OCI-LY1 (cell line): ENCODE data around the gene FAM240A.

Source experiments
- H2AFZ ChIP-seq: fragments of 200-600 bp; sonication (generic), shearing (Covaris generic); 2 replicates; pipeline ENCODE4 v1.6.0; 2014; ENCODE audit warnings: antibody characterized with exemption, mild to moderate bottlenecking, low read length
- H3F3A ChIP-seq: fragments of 200-600 bp; sonication (generic), shearing (Covaris generic); 2 replicates; pipeline ENCODE4 v1.6.0; 2014; ENCODE audit warnings: mild to moderate bottlenecking, antibody characterized with exemption, low read length, moderate library complexity; ENCODE audit not compliant: insufficient read depth
- H3K27ac ChIP-seq: fragments of 200-600 bp; sonication (generic); 2 replicates; pipeline ENCODE4 v1.5.1; 2014; ENCODE audit warnings: low read length, mixed run types, mild to moderate bottlenecking, low read depth; ENCODE audit not compliant: poor library complexity, severe bottlenecking
- H3K27me3 ChIP-seq: fragments of 200-600 bp; sonication (generic); 2 replicates; pipeline ENCODE4 v1.6.0; 2014; ENCODE audit warnings: antibody characterized with exemption, mild to moderate bottlenecking, low read length, moderate library complexity; ENCODE audit not compliant: insufficient read depth
- H3K36me3 ChIP-seq: fragments of 200-600 bp; sonication (generic); 2 replicates; pipeline ENCODE4 v1.6.1; 2014; ENCODE audit warnings: mild to moderate bottlenecking, antibody characterized with exemption, low read length, moderate library complexity, mixed read lengths; ENCODE audit not compliant: insufficient read depth
- H3K4me1 ChIP-seq: fragments of 200-600 bp; sonication (generic); 2 replicates; pipeline ENCODE4 v1.5.1; 2014; ENCODE audit warnings: mild to moderate bottlenecking, low read length, moderate library complexity; ENCODE audit not compliant: insufficient read depth, severe bottlenecking
- H3K4me2 ChIP-seq: fragments of 200-600 bp; sonication (generic), shearing (Covaris generic); 2 replicates; pipeline ENCODE4 v1.6.1; 2014; ENCODE audit warnings: low read length
- H3K4me3 ChIP-seq: fragments of 200-600 bp; sonication (generic); 2 replicates; pipeline ENCODE4 v1.5.1; 2014; ENCODE audit warnings: low read length, low read depth, mild to moderate bottlenecking, mixed read lengths; ENCODE audit not compliant: poor library complexity, severe bottlenecking
- H3K79me2 ChIP-seq: fragments of 200-600 bp; shearing (Covaris generic); 2 replicates; pipeline ENCODE4 v1.6.1; 2016; ENCODE audit warnings: mixed run types, low read length, mixed read lengths; ENCODE audit not compliant: insufficient read depth
- H3K9ac ChIP-seq: fragments of 200-600 bp; sonication (generic), shearing (Covaris generic); 2 replicates; pipeline ENCODE4 v1.6.1; 2014; ENCODE audit warnings: mild to moderate bottlenecking, low read length, mixed read lengths
- H3K9me2 ChIP-seq: fragments of 200-600 bp; sonication (generic), shearing (Covaris generic); 2 replicates; pipeline ENCODE4 v1.6.1; 2014; ENCODE audit warnings: low read depth, mild to moderate bottlenecking, low read length, mixed read lengths
- H3K9me3 ChIP-seq: fragments of 200-600 bp; shearing (Covaris generic); 2 replicates; pipeline ENCODE4 v1.6.1; 2014; ENCODE audit warnings: low read length, mixed read lengths
- H4K20me1 ChIP-seq: fragments of 200-600 bp; sonication (generic), shearing (Covaris generic); 2 replicates; pipeline ENCODE4 v1.6.0; 2016; ENCODE audit warnings: mild to moderate bottlenecking, low read length; ENCODE audit not compliant: insufficient read depth
- EZH2 ChIP-seq: fragments of 200-600 bp; sonication (generic), shearing (Covaris generic); IDR thresholded peaks from 2 replicates; pipeline ENCODE4 v1.8.0; 2017; ENCODE audit warnings: borderline replicate concordance, mixed run types, mild to moderate bottlenecking, antibody characterized with exemption, low read length, moderate library complexity, mixed read lengths
- TF ChIP-seq, protein P1 (sequence below): fragments of 200-600 bp; sonication (generic), shearing (Covaris generic); IDR thresholded peaks from 2 replicates; pipeline ENCODE4 v1.5.1; 2017; ENCODE audit warnings: mild to moderate bottlenecking, antibody characterized with exemption, low read length, moderate library complexity, mixed read lengths

FAM240A gene

DNA sequence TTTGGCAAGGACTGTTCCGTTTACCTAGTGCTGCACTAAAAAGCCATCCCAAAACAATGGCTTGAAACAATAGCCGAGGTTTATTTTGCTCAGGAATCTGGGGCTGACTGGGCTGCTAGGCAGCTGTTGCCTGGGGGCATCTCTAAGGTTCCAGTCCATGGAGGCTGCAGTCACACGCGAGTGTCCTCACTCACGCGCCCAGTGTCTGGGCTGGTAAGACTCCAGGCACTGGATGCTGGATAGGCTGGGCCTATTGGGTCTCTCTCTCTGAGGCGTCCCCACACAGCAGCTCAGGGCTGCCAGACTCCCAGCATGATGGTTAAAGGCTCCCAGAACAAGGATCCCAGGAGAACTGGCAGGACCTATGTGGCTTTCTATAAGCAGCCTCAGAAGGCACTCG, 47.0 kb downstream of the FAM240A start:
- no peaks in the 10 kb centered on the region for H3K27me3 ChIP-seq
- no peak overlapping the region for H3K4me3 ChIP-seq
- no peak overlapping the region for H2AFZ ChIP-seq
- no peaks in the 10 kb centered on the region for H3K9me2 ChIP-seq
- H3K4me2 ChIP-seq = no peak overlapping the region
- H3K9me3 ChIP-seq = no peaks in the 10 kb centered on the region
- no peaks in the 10 kb centered on the region for H3F3A ChIP-seq
- no peaks in the 10 kb centered on the region for H4K20me1 ChIP-seq
- no peaks in the 10 kb centered on the region for H3K4me1 ChIP-seq
- no peaks in the 10 kb centered on the region for H3K36me3 ChIP-seq
- H3K27ac ChIP-seq = no peak overlapping the region
- no peaks in the 10 kb centered on the region for H3K79me2 ChIP-seq
- no peak for TF ChIP-seq EZH2
- TF ChIP-seq, protein P1, sequence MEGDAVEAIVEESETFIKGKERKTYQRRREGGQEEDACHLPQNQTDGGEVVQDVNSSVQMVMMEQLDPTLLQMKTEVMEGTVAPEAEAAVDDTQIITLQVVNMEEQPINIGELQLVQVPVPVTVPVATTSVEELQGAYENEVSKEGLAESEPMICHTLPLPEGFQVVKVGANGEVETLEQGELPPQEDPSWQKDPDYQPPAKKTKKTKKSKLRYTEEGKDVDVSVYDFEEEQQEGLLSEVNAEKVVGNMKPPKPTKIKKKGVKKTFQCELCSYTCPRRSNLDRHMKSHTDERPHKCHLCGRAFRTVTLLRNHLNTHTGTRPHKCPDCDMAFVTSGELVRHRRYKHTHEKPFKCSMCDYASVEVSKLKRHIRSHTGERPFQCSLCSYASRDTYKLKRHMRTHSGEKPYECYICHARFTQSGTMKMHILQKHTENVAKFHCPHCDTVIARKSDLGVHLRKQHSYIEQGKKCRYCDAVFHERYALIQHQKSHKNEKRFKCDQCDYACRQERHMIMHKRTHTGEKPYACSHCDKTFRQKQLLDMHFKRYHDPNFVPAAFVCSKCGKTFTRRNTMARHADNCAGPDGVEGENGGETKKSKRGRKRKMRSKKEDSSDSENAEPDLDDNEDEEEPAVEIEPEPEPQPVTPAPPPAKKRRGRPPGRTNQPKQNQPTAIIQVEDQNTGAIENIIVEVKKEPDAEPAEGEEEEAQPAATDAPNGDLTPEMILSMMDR = no peak
- no peak overlapping the region for H3K9ac ChIP-seq

DNA sequence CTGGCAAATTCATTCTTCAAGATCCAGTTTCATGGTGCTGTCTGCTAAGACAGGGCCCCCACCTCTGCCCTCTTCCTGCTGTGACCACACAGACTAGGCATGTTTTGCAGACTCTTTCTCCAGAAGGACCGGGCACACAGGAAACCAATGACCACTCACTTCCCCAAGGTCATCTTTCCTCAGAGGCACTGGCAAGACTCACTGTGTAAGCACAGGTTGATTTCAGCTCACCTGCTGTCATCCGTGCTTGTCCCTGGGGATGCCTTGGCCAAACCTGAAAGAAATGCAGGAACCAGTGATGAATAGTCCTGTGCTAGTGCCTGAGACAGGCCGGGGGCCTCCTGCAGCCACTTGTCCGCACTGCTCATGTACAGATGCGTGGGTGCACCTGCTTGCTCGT, 47.7 kb downstream of the FAM240A start:
- no peaks in the 10 kb centered on the region for H3F3A ChIP-seq
- H3K27me3 ChIP-seq = no peaks in the 10 kb centered on the region
- no peak for TF ChIP-seq EZH2
- H3K4me2 ChIP-seq = no peak overlapping the region
- no peaks in the 10 kb centered on the region for H3K4me1 ChIP-seq
- H2AFZ ChIP-seq = no peak overlapping the region
- no peak overlapping the region for H3K4me3 ChIP-seq
- no peak overlapping the region for H3K27ac ChIP-seq
- no peak overlapping the region for H3K9ac ChIP-seq
- H3K79me2 ChIP-seq = no peaks in the 10 kb centered on the region
- H3K9me2 ChIP-seq = no peaks in the 10 kb centered on the region
- no peaks in the 10 kb centered on the region for H3K36me3 ChIP-seq
- H4K20me1 ChIP-seq = no peaks in the 10 kb centered on the region
- H3K9me3 ChIP-seq = no peaks in the 10 kb centered on the region

DNA sequence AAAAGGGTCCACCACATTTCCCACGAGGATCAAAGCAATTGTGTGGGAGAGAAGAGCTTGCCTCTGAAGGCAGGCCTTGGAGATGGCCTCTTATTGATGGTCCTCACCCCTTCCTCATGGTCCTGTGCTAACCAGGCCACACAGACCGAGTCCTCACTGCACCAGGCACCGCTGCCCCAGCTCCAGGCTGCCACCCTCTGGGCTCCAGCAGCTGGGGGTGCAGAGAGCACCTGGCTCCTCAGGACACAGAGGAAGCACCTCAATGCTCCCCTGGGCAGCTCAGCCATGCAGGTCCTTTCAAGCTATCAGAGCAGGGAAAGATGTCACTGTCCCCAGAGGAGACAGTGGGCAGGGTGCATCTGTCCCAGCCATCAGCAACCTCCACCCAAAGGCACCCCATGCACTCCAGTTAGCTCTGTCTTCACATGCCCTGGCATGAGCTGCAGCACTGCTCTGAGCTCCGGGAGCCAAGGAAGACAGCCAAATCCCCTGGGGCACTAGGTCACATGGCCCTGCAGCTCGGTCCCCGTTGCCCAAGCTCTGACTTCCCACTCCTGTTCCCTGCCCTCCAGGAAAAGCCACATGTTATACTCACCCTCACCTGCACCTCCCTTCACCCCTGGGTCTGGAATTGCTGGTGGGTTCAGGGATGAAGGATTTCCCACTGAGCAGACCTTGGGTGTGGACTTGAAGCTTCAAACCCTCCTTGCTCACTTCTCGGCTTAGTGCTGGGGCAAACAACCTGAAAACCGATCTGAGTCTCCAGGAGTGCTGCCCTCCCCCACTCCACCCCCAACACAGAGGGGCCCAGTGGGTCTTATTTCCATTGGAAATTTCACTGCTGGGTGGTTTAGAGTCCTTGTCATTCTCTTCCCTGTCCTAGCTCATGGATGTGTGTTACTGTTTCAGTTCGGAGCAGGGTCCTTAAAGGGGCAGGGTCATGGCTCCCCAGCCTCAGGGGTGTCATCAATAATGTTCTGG, 48.5 kb downstream of the FAM240A start:
- Histone ChIP-seq H3K27ac (no peak overlapping the region), H3K9ac (no peak overlapping the region), H3K36me3 (no peaks in the 10 kb centered on the region), H3K4me2 (no peak overlapping the region), H3K27me3 (no peaks in the 10 kb centered on the region), H3K79me2 (no peaks in the 10 kb centered on the region), H3F3A (no peaks in the 10 kb centered on the region), H3K4me1 (no peaks in the 10 kb centered on the region), H3K9me3 (no peaks in the 10 kb centered on the region), H2AFZ (no peak overlapping the region), H3K9me2 (no peaks in the 10 kb centered on the region), H3K4me3 (no peak overlapping the region), H4K20me1 (no peaks in the 10 kb centered on the region)
- TF ChIP-seq, protein P1 = no peak
- TF ChIP-seq EZH2 = no peak
